HFF-Myc (cell line): ENCODE measurements around the gene UNC5A.

Experiments used
- DNase-seq: peaks from one replicate; pipeline ENCODE4 v3.0.0-alpha.2; 2011; ENCODE audit warnings: low read depth; ENCODE audit errors: extremely low read depth
- H3K4me3 ChIP-seq: replicated peaks from 2 replicates; pipeline ENCODE4 v1.5.1; 2011; ENCODE audit warnings: low read depth, mild to moderate bottlenecking, control low read depth, low read length
- CTCF ChIP-seq: IDR thresholded peaks from 2 replicates; pipeline ENCODE4 v1.5.1; 2012; ENCODE audit warnings: mild to moderate bottlenecking, low read depth, low read length, control low read depth; ENCODE audit errors: missing control alignments

Gene UNC5A

GRCh38 chr5:176881021-176881749 is 70.8 kb downstream of the UNC5A start:
- no peak for TF ChIP-seq CTCF
- H3K4me3 ChIP-seq, result no peak overlapping the region
- no peak for DNase-seq

DNA sequence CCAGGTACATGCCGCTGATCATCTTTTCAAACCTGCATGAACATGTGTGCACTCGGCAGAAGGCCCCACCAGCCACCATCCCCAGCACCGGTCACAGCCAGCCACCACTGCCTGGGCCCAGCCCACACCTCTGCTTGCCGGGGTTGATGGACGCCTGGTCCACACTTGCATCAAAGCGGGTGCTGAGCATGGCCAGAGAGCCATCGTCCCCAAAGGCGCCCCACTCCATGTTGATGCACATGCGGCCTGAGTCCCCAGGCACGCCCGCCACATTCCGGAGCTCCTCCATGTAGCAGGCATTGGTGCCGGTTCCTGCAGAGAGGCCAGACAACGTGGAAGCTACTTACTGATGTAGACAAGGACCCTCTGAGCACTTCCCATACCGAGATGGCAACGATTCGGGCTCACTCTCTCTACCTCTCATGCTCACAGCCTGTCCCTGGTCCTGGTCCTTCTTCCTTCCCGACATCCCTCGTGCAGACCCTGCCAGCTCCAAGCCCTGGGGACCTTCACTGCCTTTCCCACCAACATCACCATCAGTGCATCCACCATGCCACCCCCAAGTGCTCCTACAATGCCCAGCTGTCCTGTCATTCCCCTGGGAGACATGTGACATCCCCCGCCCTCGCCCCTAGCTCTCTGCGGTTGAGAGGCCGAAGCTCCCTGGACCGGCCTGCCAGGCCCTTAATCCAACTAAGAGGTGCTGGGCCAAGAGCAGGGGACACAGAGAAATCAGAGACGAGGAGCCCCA is 71.6 kb downstream of the UNC5A start:
- no peak for DNase-seq
- H3K4me3 ChIP-seq, result no peak overlapping the region
- TF ChIP-seq CTCF, result no peak

DNA sequence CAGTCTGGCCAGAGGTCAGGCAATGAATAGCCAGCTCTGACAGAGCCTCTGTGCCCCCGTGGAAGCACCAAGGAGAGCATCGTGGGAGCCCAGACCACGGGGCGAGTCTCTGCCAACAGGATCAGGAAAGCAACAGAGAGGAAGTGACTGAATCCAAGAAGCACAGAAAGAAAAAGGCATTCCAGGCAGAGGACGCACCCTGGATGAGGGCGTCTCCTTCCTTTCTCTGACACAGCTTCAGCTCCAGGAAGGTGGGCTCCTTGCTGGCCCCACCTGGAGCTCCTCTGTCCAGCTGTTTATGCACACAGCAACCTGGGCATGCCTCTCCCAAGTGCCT is 72.2 kb downstream of the UNC5A start:
- no peak overlapping the region for H3K4me3 ChIP-seq
- no peak for DNase-seq
- no peak for TF ChIP-seq CTCF

DNA sequence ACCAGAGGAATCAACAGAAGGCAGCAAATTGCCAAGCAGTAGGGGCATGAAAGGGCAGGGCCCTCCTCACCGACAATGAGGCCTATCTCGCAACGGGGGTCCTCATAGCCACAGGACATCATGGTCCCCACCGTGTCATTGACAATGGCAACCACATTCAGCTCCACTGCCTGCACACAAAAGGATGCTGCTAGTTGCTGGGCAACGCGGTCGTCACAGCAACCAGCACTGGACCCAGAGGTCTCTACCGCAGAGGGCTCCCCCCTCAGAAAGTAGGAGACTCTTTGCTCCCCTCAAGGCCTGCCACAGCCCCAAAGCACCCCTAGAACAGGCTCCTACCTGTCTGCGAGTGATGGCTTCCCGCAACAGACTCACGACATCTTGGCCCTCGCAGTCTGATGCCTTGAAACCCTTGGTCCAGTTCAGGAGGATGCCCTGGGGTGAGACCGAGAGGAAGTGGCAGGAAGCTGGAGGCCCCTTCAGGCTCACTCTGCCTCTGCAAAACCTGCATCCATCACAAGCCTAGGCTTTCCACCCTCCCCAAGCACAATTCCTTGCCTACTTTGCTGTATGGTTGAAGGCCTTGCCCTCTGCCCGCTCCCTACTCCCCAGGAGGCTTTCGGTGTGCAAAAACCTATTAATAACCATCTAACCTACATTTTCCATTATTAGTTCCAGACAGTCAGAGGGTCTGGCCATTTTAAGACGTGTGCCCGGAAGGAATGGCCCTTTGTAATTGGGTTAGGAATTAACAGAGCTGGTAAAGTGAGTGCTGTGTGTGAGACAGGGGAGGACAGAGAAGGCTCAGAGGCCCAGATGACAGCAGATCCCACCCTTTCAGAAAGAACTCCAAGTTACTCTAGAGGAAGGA is 73.6 kb downstream of the UNC5A start:
- TF ChIP-seq CTCF, result no peak
- H3K4me3 ChIP-seq, result no peak overlapping the region
- no peak for DNase-seq

- TF ChIP-seq CTCF, result no peak
- no peak for DNase-seq
- no peak overlapping the region for H3K4me3 ChIP-seq
Measured at GRCh38 chr5:176884571-176884890, 74.2 kb downstream of the UNC5A start.

DNA sequence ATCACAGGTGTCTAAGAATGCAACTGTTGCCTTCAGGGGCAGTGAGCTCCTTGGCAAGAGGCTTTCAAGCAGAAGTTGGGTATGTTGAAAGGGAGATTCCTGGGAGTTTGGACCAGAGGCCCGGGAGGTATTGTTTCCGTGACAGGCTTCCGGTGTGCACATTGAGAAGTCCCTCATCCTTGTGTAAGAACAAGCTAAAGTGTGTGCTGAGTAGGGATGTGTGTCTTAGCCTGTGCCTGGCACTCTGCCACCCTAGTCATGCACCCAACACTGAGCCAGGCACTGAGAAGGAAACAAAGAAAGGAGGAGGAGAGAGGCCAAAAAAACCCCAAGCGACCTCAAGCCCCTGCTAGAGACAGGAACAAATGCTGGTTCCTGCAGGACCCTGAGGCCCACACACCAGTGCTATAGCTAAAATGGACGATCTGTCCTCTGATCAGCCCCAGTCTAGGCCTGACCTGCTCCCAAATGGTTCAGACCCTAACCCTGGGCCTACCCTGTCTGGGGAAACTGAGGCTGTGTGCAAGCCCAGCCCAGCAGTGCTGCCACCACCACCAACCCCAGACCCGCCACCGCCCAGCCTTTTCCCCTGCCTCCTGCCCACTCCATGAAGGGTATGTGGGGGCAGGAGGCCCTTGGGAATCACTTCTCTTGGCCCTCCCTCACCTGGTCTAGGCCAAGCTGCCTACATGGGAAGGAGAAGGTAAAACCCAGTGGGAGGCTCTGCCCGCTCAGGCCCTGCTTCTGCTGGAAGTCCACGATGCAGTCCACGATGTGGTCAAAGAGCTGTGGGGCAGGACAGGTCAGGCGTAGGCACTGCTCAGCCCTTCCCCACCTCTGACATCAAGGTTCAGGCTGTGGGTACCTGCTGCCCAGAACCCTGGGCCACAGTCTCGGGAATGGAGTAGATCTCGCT is 76.2 kb downstream of the UNC5A start:
- DNase-seq, result no peak
- TF ChIP-seq CTCF, result no peak
- no peak overlapping the region for H3K4me3 ChIP-seq
